Measurements from ENCODE around the gene KCTD10. TPM values are rescaled to one million over a fixed set of nuclear protein-coding genes. Genes with fewer than 3 reads are reported as not detected.

The KCTD10 gene
- total and polyA plus RNA-seq, 9 of the 15 experiments (the other 6 are each of a cell fraction or from before 2014, with no cell fraction given) = 1.9 to 37.5 (median 15.7) TPM

GRCh38 chr12:109461049-109461845, 15.9 kb downstream of the KCTD10 start (continued):
- TF ChIP-seq NCOA6 (IDR thresholded peaks at IDR 0.05) (no peak), E2F6 (IDR thresholded peaks at IDR 0.05; ENCODE audit: borderline replicate concordance in 1 of 2, extremely low read depth in 1 of 2, insufficient read depth in 1 of 2, insufficient read length in 1 of 2, low read depth in 1 of 2, low read length in 1 of 2, poor library complexity in 1 of 2, severe bottlenecking in 1 of 2) (peak in 1 of 2 experiments; percentile 76), PHF21A (IDR thresholded peaks at IDR 0.05; ENCODE audit: borderline replicate concordance, low read depth) (no peak), YBX1 (IDR thresholded peaks at IDR 0.05) (no peak), ZFP30 (CRISPR knock-in tag; IDR thresholded peaks at IDR 0.05; ENCODE audit: borderline replicate concordance) (no peak), NBN (IDR thresholded peaks at IDR 0.05; ENCODE audit: low read depth) (no peak), KAT2B (IDR thresholded peaks at IDR 0.05; ENCODE audit: low read depth, low read length) (no peak), BHLHE40 (IDR thresholded peaks at IDR 0.05; ENCODE audit: low read length) (peak; percentile 72), HDAC1 (IDR thresholded peaks at IDR 0.05) (peak in 1 of 2 experiments; percentile 57; a peak in 1 of 4 replicates), HNRNPH1 (optimal IDR thresholded peaks at IDR 0.05; ENCODE audit: low read depth, low read length) (no peak), TRIM28 (IDR thresholded peaks at IDR 0.05) (no peak), HNRNPLL (IDR thresholded peaks at IDR 0.05; ENCODE audit: low read depth, low read length, poor library complexity, severe bottlenecking) (no peak), TFAP4 (CRISPR knock-in tag; IDR thresholded peaks at IDR 0.05; ENCODE audit: borderline replicate concordance) (no peak), U2AF2 (optimal IDR thresholded peaks at IDR 0.05; ENCODE audit: low read depth, low read length) (no peak), AFF1 (IDR thresholded peaks at IDR 0.05; ENCODE audit: low read depth in 1 of 2, partially characterized antibody in 2 of 2) (peak; percentile 32 to 39), MEIS2 (IDR thresholded peaks at IDR 0.05; ENCODE audit: partially characterized antibody) (peak; percentile 69), MAFK (IDR thresholded peaks at IDR 0.05; ENCODE audit: low read length) (no peak), BRD9 (IDR thresholded peaks at IDR 0.05; ENCODE audit: low read depth, partially characterized antibody) (no peak), CAMTA2 (CRISPR knock-in tag; conservative IDR thresholded peaks at IDR 0.05) (no peak), RBM39 (optimal IDR thresholded peaks at IDR 0.05; ENCODE audit: low read depth, low read length) (no peak), PURB (CRISPR knock-in tag; IDR thresholded peaks at IDR 0.05; ENCODE audit: low read depth) (no peak), MIER1 (IDR thresholded peaks at IDR 0.05; ENCODE audit: low read depth) (no peak)
